DMS 273 (cell line): Measurements from ENCODE around the gene ARSG.

Experiments used
- DNase-seq: peaks from one replicate; lab custom pipeline; 2025; ENCODE audit not compliant: unreplicated experiment; lab: John Stamatoyannopoulos, UW

ARSG gene

GRCh38 chr17:68424861-68425260, 133.6 kb downstream of the ARSG start:
- DNase-seq: no peak

GRCh38 chr17:68425979-68426378, 134.7 kb downstream of the ARSG start:
- DNase-seq: no peak

- no peak for DNase-seq
Observed at GRCh38 chr17:68427575-68427974, 136.3 kb downstream of the ARSG start.

- peak; percentile 20 for DNase-seq
Observed at GRCh38 chr17:68428498-68429172, 137.3 kb downstream of the ARSG start.

DNA sequence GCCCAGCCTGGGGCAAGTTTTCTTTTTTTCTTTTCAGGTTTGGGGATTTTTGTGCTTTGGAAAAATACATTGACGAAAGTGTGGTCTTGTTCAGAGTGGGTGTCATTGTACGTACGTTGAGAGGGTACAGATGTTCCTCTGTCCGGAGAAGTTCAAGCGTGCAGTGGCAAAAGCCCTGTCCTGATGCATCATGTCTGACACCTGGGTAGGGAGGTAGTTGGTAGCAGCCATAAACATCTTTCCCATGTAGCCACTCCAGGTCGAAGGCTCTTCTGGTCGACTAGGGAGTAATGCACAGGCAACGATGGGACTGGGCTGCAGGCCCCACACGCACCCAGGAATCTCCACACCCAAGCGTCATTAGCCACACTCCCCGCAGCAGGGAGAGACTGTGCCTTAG, 138.6 kb downstream of the ARSG start:
- no peak for DNase-seq

- no peak for DNase-seq
Observed at GRCh38 chr17:68431045-68431608, 139.8 kb downstream of the ARSG start.

DNA sequence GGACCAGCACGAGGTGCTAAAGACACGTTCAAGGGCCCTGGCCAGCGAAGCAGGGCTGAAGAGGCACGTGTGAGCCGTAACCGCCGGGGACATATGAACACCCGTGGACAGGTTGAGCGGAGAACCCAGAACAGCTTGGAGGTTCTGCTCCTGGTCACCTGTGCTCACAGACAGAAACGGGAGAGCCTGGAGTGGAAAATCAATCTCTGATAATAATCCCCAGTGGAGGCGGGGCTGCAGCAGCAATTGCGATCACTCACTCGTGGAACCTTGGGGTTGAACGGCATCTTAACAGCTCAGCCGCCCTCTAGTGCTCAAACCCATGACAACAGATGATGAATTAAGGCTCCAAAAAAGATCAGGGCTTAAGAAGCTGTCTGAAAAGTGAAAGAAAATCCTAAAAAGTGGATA, 140.4 kb downstream of the ARSG start:
- DNase-seq: peak; percentile 47

GRCh38 chr17:68432086-68432864, 141.0 kb downstream of the ARSG start:
- no peak for DNase-seq

- DNase-seq: no peak
Observed at GRCh38 chr17:68433211-68433610, 141.9 kb downstream of the ARSG start.

DNA sequence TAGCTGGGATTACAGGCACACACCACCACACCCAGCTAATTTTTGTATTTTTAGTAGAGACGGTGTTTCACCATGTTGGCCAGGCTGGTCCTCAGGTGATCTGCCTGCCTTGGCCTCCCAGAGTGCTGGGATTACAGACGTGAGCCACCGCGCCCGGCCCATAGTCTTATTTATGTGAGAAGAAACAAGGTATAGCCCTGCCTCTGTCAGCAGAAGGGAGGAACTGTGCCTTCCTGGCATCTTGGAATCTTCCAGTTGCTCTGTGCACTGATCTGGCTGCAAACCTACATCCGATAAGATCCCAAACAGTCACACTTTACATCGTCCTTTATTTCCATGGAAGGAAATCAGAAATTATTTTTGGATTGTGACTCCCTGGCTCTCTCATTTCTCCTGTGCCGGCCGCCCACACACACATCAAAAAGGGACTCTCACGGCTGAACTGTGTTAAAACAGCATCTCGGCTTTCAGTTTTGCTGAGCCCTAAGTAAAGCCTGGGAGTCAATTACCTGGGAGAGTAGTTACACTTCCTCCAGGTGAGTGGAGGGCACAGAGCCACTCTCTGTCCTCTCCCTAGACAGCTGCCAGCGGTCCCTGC, 142.7 kb downstream of the ARSG start:
- DNase-seq: no peak

DNA sequence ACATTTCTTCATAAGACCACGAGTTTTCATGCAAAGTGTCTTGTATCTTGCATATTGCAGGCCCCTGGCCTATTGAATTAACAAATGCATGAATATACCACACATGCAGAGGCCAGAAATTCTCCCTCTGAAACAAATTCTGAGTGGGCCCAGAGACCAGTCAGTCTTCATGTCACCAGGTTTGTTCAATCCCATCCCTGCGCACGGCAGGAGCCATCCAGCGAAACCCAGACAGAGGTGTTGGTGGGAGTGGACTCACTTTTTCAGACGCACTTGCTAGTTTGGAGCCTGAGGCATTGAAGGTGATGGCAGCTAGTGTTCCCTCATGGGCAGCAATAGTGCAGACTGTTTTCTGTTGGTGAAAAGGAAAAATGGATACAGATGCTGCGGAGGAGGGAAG, 144.1 kb downstream of the ARSG start:
- DNase-seq: no peak

GRCh38 chr17:68435876-68436842, 144.9 kb downstream of the ARSG start:
- peak; percentile 89 for DNase-seq

DNA sequence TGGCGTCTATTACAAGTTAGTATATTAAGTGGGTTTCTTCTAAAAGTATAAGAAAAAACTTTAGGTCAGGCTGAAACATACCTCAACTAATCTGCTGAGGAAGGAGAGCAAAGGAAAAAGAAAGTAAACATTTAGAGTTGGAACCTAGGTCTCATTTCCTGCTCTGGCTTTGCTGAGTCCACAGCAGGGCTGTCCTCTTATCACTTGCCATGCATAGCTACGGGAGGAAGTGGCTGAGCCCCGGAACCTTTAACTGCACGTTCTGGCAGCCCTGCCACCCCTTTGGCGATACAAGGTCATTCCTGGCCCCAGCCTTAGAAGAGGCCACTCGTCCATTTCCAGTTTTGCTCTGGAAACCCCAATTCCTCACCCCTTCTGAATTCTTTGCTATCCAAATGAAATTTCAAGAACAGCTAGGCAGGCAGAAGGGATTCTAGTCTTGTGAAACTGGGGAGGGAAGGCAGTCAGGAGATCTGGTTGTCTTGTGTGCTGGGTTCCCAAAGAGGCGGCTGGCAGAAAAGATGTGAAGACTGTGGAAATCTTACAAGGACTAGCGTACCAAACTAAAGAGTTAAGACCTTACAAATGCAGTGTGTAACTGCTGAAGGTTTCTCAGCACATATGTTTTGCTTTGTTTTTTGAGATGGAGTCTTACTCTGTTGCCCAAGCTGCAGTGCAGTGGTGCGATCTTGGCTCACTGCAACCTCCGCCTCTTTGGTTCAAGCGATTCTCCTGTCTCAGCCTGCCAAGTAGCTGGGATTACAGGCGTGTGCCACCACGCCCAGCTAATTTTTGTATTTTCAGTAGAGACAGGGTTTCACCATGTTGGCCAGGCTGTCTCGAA, 146.9 kb downstream of the ARSG start:
- no peak for DNase-seq

DNA sequence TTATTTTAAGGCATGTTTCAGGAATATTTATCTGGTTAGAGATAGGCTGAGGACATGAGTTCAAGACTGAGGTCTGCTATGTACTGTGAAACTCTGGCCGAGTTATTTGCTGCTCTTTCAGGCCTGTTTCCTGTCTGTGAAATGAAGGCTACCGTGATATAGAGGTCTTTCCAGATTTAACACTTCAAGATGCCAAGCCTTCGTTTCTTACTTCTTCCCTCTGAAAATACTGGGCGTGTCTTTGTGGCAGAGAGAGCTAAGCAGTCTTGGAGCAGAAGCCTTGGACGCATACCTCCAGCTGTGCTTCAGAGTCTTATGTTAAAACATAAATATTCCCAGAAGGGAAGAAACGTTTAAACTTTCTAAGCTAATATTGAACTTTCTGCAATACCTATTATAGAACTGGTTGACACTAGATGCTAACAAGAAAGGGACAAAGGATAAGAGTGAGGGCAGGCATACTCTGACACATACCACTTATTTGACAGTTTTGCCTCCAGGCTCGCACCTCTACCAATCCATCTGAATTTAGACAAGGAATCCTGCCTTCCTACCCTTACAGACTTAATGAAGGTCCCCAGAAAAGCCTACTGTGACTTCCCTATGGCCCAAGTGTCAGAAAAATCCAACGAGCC, 148.5 kb downstream of the ARSG start:
- DNase-seq: no peak

- no peak for DNase-seq
Observed at GRCh38 chr17:68440526-68440925, 149.2 kb downstream of the ARSG start.

DNA sequence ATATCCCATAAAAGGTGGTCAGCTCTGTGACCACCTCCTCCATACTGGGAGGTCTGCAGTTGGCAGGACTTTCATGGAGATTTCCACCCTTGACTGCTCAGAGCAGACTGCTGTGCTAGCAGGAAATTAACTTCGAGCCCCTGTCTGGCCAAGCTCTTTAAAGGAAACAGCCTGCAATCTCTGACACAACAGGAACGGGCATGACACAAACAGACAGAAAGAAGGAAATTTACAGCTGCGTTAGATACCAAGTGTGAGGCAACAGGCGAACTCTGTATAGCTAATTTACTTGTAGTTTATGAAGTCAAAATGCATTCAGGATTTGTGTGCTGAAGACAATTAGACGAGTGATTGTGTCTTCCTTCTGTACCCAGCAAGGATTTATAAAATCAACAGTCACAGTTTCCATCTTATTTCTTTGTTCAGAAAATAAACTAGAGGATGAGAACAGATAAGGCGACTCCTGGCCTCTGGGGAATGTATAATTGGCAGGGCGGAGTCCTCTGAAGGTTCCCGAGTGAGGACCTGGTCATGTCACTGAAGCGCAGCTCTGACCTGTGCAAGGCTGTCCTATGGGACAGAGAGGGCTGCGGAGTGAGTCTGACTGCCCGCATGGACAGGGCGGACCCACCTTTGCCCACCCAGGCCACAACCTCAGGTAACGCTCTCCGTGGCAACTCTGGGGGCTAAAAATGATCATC, 149.9 kb downstream of the ARSG start:
- DNase-seq: no peak

DNA sequence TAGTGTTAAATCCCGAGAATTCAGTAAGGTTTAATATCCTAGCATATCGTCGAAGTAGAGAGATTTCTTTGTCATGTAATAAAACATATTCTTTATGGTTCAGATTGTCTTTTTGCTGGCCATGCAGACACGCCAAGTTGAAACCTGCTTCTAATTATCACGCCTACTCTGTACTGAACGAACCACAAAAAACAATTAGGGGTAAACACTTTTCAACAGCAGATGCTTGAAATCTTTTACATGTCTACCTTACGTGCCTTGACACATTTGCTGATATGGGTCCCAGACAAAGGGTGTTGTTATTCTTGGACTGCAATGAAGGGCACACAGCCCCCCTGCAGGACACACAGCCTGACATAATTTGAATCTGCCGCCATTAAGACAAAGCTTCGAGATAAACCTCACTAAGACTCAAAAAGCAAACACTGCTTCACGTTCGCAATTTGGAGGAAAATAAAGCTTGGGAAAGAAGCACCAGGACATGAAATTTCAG, 152.7 kb downstream of the ARSG start:
- peak; percentile 20 for DNase-seq

- no peak for DNase-seq
Observed at GRCh38 chr17:68445671-68446070, 154.4 kb downstream of the ARSG start.

- peak; percentile 99 for DNase-seq
Observed at GRCh38 chr17:68446626-68447041, 155.3 kb downstream of the ARSG start.
